ENCODE data around the gene KCNIP2. TPM values are rescaled to one million over a fixed set of nuclear protein-coding genes. Genes with fewer than 3 reads are reported as not detected.

KCNIP2 gene
- total and polyA plus RNA-seq, 4 donors: 0.18 to 2.0 (median 0.72) TPM

DNA sequence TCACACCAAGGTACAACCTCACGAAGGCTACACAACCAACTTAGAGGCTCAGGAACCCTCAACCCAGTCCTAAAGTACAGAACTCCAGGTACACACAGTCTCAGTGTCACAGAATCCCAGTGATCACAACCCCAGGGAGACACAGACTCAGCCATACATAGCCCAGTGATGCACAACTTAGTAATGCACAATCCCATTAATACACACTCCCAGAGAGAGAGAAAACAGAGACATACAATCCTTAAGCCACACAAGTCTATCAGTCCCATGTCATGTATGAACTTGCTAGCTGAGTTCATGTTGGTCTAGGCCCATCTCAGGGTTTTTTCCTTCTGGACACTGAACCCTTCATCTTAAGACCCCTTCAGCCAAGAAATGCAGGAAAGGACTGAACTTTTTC is 4.6 kb downstream of the KCNIP2 start (continued):
- no peak for TF ChIP-seq GABPA (IDR thresholded peaks at IDR 0.05 in 1 of 2, conservative IDR thresholded peaks at IDR 0.05 in 1 of 2)
- TF ChIP-seq JUND (IDR thresholded peaks at IDR 0.05): no peak

DNA sequence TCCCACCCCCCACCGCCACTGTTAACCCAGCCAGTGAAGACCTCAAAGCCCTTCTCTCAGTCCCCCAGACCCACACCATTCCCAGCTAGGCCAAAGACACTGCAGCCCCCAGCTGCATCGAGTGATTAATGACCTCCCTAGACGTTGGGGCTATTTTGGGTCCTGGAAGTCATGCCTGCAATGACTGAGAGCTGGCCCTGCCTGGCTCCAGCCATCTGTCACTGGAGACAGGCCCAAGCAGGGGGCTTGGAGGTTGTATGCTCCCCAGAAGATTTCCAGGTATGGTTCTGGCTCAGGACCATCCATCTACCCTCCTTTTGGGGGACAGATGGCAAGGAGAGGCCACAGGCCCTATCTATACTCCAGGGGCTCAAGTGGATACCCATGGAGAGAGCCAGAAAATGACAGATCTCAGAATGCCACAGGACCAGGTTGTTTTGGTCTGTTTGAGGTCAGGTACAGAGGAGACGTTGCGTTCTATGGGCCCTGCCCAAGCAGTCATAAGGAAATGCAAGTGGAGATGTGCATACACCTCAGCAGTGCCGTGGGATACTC is 5.1 kb downstream of the KCNIP2 start:
- Histone ChIP-seq H3K9ac (ENCODE audit: low read depth in 1 of 2, low read length in 2 of 2) (no peak overlapping the region), H3K36me3 (ENCODE audit: control insufficient read depth in 4 of 4, insufficient read depth in 3 of 4, low read depth in 1 of 4, low read length in 3 of 4) (no peaks in the 10 kb centered on the region), H3K27me3 (ENCODE audit: control insufficient read depth in 4 of 4, insufficient read depth in 4 of 4, low read length in 3 of 4) (no peaks in the 10 kb centered on the region), H3K27ac (ENCODE audit: low read depth in 1 of 2, low read length in 2 of 2) (no peak overlapping the region), H3K4me1 (ENCODE audit: control insufficient read depth in 4 of 4, insufficient read depth in 4 of 4, low read length in 3 of 4) (peaks cover 9 to 25% (median 13%) of the 10 kb centered on the region in 4 donors), H3K9me3 (ENCODE audit: control insufficient read depth in 4 of 4, low read length in 3 of 4) (no peaks in the 10 kb centered on the region), H3K4me3 (ENCODE audit: low read depth in 1 of 3, low read length in 3 of 3) (no peak overlapping the region)
- no peak for DNase-seq (ENCODE audit: low spot score)
- 90% methylated on average over 6 of the region's 6 CpGs for WGBS
- TF ChIP-seq TAF1 (conservative IDR thresholded peaks at IDR 0.05): no peak
- TF ChIP-seq EGR1 (IDR thresholded peaks at IDR 0.05; ENCODE audit: low read depth in 2 of 2): no peak
- TF ChIP-seq YY1 (IDR thresholded peaks at IDR 0.05): no peak

DNA sequence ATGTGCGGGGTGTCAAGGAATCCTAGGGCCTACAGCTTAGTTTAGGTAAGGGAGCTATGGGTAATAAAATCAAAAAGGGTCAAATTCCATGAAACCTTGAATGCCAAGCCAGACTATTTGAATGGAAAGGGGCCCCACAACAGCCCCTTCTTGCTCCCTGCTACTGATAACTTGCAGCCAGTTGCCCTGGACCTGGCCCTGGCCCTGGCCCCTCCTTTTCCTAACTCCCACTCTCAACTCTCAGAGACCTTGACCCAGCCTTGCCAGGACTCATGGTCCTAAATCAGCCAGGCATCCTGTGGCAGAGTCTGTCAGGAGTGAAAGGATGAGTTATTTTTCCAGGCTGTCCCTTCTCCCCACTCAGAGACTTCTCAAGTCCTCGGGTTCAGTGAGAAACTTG is 5.9 kb downstream of the KCNIP2 start:
- Histone ChIP-seq H3K4me3 (ENCODE audit: low read depth in 1 of 3, low read length in 3 of 3) (no peak overlapping the region), H3K9me3 (ENCODE audit: control insufficient read depth in 4 of 4, low read length in 3 of 4) (no peaks in the 10 kb centered on the region), H3K9ac (ENCODE audit: low read depth in 1 of 2, low read length in 2 of 2) (no peak overlapping the region), H3K4me1 (ENCODE audit: control insufficient read depth in 4 of 4, insufficient read depth in 4 of 4, low read length in 3 of 4) (peaks cover 7 to 25% (median 13%) of the 10 kb centered on the region in 4 donors), H3K36me3 (ENCODE audit: control insufficient read depth in 4 of 4, insufficient read depth in 3 of 4, low read depth in 1 of 4, low read length in 3 of 4) (no peaks in the 10 kb centered on the region), H3K27ac (ENCODE audit: low read depth in 1 of 2, low read length in 2 of 2) (no peak overlapping the region), H3K27me3 (ENCODE audit: control insufficient read depth in 4 of 4, insufficient read depth in 4 of 4, low read length in 3 of 4) (no peaks in the 10 kb centered on the region)
- TF ChIP-seq FOXA2 (IDR thresholded peaks at IDR 0.05): no peak
- TF ChIP-seq, protein P1, sequence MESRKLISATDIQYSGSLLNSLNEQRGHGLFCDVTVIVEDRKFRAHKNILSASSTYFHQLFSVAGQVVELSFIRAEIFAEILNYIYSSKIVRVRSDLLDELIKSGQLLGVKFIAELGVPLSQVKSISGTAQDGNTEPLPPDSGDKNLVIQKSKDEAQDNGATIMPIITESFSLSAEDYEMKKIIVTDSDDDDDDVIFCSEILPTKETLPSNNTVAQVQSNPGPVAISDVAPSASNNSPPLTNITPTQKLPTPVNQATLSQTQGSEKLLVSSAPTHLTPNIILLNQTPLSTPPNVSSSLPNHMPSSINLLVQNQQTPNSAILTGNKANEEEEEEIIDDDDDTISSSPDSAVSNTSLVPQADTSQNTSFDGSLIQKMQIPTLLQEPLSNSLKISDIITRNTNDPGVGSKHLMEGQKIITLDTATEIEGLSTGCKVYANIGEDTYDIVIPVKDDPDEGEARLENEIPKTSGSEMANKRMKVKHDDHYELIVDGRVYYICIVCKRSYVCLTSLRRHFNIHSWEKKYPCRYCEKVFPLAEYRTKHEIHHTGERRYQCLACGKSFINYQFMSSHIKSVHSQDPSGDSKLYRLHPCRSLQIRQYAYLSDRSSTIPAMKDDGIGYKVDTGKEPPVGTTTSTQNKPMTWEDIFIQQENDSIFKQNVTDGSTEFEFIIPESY (IDR thresholded peaks at IDR 0.05): no peak
- TF ChIP-seq GABPA (IDR thresholded peaks at IDR 0.05 in 1 of 2, conservative IDR thresholded peaks at IDR 0.05 in 1 of 2): no peak
- no peak for TF ChIP-seq FOXA1 (IDR thresholded peaks at IDR 0.05)
- WGBS: 86% methylated on average over 2 of the region's 2 CpGs
- DNase-seq (ENCODE audit: low spot score): no peak

DNA sequence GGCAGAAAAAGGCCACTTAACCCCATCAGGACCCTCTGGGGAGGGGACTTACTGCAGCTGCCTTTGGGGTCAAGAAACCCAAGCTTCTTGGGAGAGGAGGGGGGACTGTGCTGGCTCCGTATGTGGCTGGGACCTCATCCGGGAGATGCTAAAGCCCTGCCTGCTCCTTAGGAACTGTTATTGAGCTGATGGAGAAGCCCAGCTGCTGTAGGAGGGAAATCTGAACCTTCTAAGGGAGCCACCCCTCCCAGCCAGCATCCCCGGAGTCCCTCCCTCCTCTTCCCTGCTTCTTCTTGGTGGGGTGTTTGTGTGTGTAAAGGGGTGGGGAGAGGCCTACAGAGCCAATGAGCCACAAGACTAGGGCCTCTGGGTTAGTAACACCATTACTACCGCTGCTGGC is 8.2 kb downstream of the KCNIP2 start:
- H3K27ac ChIP-seq (ENCODE audit: low read depth in 1 of 2, low read length in 2 of 2): no peak overlapping the region
- H3K4me3 ChIP-seq (ENCODE audit: low read depth in 1 of 3, low read length in 3 of 3): no peak overlapping the region
- H3K4me1 ChIP-seq (ENCODE audit: control insufficient read depth in 4 of 4, insufficient read depth in 4 of 4, low read length in 3 of 4): peaks cover 3 to 27% (median 13%) of the 10 kb centered on the region in 4 donors
- H3K27me3 ChIP-seq (ENCODE audit: control insufficient read depth in 4 of 4, insufficient read depth in 4 of 4, low read length in 3 of 4): no peaks in the 10 kb centered on the region
- no peak overlapping the region for H3K9ac ChIP-seq (ENCODE audit: low read depth in 1 of 2, low read length in 2 of 2)
- H3K36me3 ChIP-seq (ENCODE audit: control insufficient read depth in 4 of 4, insufficient read depth in 3 of 4, low read depth in 1 of 4, low read length in 3 of 4): no peaks in the 10 kb centered on the region
- 95% methylated on average over 4 of the region's 4 CpGs for WGBS
- H3K9me3 ChIP-seq (ENCODE audit: control insufficient read depth in 4 of 4, low read length in 3 of 4): no peaks in the 10 kb centered on the region
- DNase-seq (ENCODE audit: low spot score): no peak
- TF ChIP-seq FOXA1 (IDR thresholded peaks at IDR 0.05): no peak
- TF ChIP-seq GABPA (IDR thresholded peaks at IDR 0.05 in 1 of 2, conservative IDR thresholded peaks at IDR 0.05 in 1 of 2): no peak
- TF ChIP-seq, protein P2, sequence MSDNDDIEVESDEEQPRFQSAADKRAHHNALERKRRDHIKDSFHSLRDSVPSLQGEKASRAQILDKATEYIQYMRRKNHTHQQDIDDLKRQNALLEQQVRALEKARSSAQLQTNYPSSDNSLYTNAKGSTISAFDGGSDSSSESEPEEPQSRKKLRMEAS (IDR thresholded peaks at IDR 0.05): no peak

DNA sequence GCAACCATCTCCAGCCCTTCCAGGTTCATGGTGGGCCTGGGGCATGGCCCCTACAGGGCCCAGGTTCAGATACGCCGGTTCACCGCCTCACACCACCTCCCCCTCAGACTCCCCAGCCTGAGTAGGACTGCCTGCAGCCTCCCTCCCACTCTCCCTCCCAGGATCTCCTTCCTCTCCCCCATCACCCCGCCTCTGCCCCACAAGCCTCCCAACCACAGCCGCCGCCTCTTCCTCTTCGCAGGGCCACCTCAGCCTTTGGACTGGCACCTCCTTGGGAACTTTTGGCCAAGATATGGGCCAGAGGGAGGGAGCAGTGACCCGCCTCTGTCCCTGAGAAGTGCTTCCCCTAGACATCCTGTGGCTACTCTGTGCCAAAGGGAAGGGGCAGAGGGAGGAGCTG is 9.3 kb downstream of the KCNIP2 start:
- 75% methylated on average over 8 of the region's 8 CpGs for WGBS
- Histone ChIP-seq H3K4me3 (ENCODE audit: low read depth in 1 of 3, low read length in 3 of 3) (no peak overlapping the region), H3K36me3 (ENCODE audit: control insufficient read depth in 4 of 4, insufficient read depth in 3 of 4, low read depth in 1 of 4, low read length in 3 of 4) (no peaks in the 10 kb centered on the region), H3K27ac (ENCODE audit: low read depth in 1 of 2, low read length in 2 of 2) (no peak overlapping the region), H3K9me3 (ENCODE audit: control insufficient read depth in 4 of 4, low read length in 3 of 4) (no peaks in the 10 kb centered on the region), H3K27me3 (ENCODE audit: control insufficient read depth in 4 of 4, insufficient read depth in 4 of 4, low read length in 3 of 4) (no peaks in the 10 kb centered on the region), H3K9ac (ENCODE audit: low read depth in 1 of 2, low read length in 2 of 2) (no peak overlapping the region), H3K4me1 (ENCODE audit: control insufficient read depth in 4 of 4, insufficient read depth in 4 of 4, low read length in 3 of 4) (peaks cover 0 to 25% (median 9%) of the 10 kb centered on the region in 4 donors)
- no peak for DNase-seq (ENCODE audit: low spot score)
- no peak for TF ChIP-seq SP1 (IDR thresholded peaks at IDR 0.05)
- no peak for TF ChIP-seq FOXA1 (IDR thresholded peaks at IDR 0.05)
- no peak for TF ChIP-seq JUND (IDR thresholded peaks at IDR 0.05)
- TF ChIP-seq HNF4G (IDR thresholded peaks at IDR 0.05): no peak
- no peak for TF ChIP-seq NR2F2 (IDR thresholded peaks at IDR 0.05)
- TF ChIP-seq GABPA (IDR thresholded peaks at IDR 0.05 in 1 of 2, conservative IDR thresholded peaks at IDR 0.05 in 1 of 2): no peak
- TF ChIP-seq EGR1 (IDR thresholded peaks at IDR 0.05; ENCODE audit: low read depth in 2 of 2): no peak
- no peak for TF ChIP-seq HNF4A (conservative IDR thresholded peaks at IDR 0.05)
- TF ChIP-seq RXRA (IDR thresholded peaks at IDR 0.05): no peak
- TF ChIP-seq, protein P3, sequence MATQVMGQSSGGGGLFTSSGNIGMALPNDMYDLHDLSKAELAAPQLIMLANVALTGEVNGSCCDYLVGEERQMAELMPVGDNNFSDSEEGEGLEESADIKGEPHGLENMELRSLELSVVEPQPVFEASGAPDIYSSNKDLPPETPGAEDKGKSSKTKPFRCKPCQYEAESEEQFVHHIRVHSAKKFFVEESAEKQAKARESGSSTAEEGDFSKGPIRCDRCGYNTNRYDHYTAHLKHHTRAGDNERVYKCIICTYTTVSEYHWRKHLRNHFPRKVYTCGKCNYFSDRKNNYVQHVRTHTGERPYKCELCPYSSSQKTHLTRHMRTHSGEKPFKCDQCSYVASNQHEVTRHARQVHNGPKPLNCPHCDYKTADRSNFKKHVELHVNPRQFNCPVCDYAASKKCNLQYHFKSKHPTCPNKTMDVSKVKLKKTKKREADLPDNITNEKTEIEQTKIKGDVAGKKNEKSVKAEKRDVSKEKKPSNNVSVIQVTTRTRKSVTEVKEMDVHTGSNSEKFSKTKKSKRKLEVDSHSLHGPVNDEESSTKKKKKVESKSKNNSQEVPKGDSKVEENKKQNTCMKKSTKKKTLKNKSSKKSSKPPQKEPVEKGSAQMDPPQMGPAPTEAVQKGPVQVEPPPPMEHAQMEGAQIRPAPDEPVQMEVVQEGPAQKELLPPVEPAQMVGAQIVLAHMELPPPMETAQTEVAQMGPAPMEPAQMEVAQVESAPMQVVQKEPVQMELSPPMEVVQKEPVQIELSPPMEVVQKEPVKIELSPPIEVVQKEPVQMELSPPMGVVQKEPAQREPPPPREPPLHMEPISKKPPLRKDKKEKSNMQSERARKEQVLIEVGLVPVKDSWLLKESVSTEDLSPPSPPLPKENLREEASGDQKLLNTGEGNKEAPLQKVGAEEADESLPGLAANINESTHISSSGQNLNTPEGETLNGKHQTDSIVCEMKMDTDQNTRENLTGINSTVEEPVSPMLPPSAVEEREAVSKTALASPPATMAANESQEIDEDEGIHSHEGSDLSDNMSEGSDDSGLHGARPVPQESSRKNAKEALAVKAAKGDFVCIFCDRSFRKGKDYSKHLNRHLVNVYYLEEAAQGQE (IDR thresholded peaks at IDR 0.05): no peak

All from liver (tissue), 9 donors.